Esophagus muscularis mucosa (tissue), 4 donors: ENCODE data around the gene HSPA12B. TPM values are rescaled to one million over a fixed set of nuclear protein-coding genes. Genes with fewer than 3 reads are reported as not detected.

Source experiments
- DNase-seq: peaks from one replicate; pipeline ENCODE4 v3.0.0-alpha.2; 2017; ENCODE audit errors: extremely low spot score
- H3K27ac ChIP-seq, 4 donors: fragments of 200-600 bp; sonication (generic); replicated peaks in 1 of 4; 1 replicate in 3 of 4; 2 replicates in 1 of 4; pipeline ENCODE4 v1.5.1; 2016 to 2019; ENCODE audit warnings: mild to moderate bottlenecking in 1 of 4
- H3K27me3 ChIP-seq, 4 donors: fragments of 200-600 bp; sonication (generic); one replicate each; pipeline versions ENCODE4 v1.5.1 to v1.6.0; 2016 to 2019
- H3K36me3 ChIP-seq, 4 donors: fragments of 200-600 bp; sonication (generic); one replicate each; pipeline ENCODE4 v1.5.1; 2016 to 2019
- H3K4me1 ChIP-seq, 4 donors: fragments of 200-600 bp; sonication (generic); one replicate each; pipeline ENCODE4 v1.5.1; 2016 to 2019
- H3K4me3 ChIP-seq, 4 donors: fragments of 200-600 bp; sonication (generic); 1 replicate in 2 of 4; 2 replicates in 2 of 4; pipeline ENCODE4 v1.5.1; 2016 to 2019; ENCODE audit warnings: mild to moderate bottlenecking in 4 of 4, moderate library complexity in 1 of 4
- H3K9me3 ChIP-seq, 4 donors: fragments of 200-600 bp; sonication (generic); 1 replicate in 3 of 4; 2 replicates in 1 of 4; pipeline ENCODE4 v1.5.1; 2016 to 2019
- CTCF ChIP-seq, 3 experiments: fragments of 200-600 bp in 2 of 3; fragments of 450-650 bp in 1 of 3; sonication (generic) in 2 of 3; IDR thresholded peaks; one replicate each; pipeline ENCODE4 v1.5.1; 2017 to 2019; ENCODE audit warnings: antibody characterized with exemption in 3 of 3, mild to moderate bottlenecking in 2 of 3, moderate library complexity in 1 of 3
- EP300 ChIP-seq: sonication (generic); formaldehyde crosslinking; IDR thresholded peaks from one replicate; pipeline ENCODE4 v1.6.1; 2017; ENCODE audit warnings: antibody characterized with exemption
- POLR2A ChIP-seq: fragments of 450-650 bp; IDR thresholded peaks from one replicate; pipeline ENCODE4 v1.6.1; 2017; ENCODE audit warnings: antibody characterized with exemption, moderate library complexity, mild to moderate bottlenecking, low read depth
- POLR2AphosphoS5 ChIP-seq, 2 donors: sonication (generic); formaldehyde crosslinking; IDR thresholded peaks; one replicate each; pipeline ENCODE4 v1.6.1; 2017; ENCODE audit warnings: antibody characterized with exemption in 2 of 2
- WGBS: methylation state at CpG from one replicate; pipeline ENCODE4 v1.1.5; 2018; 5-methylcytosine and 5-hydroxymethylcytosine counted together
- intact Hi-C: fragments of 100-400 bp; cut with DNase I; formaldehyde crosslinking; loops from one replicate; pipeline ENCODE4 v1.15.1; 2023
- total RNA-seq, 4 donors: library from RNA; depleted of rRNA; stranded (reverse); fragments of >200 nt; gene quantifications; one replicate each; pipeline versions ENCODE4 v1.1.0 to v1.2.1, GENCODE V29; 2016

Gene HSPA12B
- total RNA-seq, 4 donors from 2014 or later = 8.9 to 22.2 (median 16.4) TPM

- H3K27me3 ChIP-seq = peaks cover 0 to 14% (median 0%) of the 10 kb centered on the region in 4 donors
- 96% methylated on average over 8 of the region's 8 CpGs for WGBS
- no peaks in the 10 kb centered on the region for H3K36me3 ChIP-seq
- DNase-seq = no peak
- no peak overlapping the region for H3K4me3 ChIP-seq
- H3K27ac ChIP-seq = no peak overlapping the region
- H3K4me1 ChIP-seq = peaks cover 11 to 15% (median 14%) of the 10 kb centered on the region in 4 donors
- TF ChIP-seq EP300 (no peak), CTCF (IDR thresholded peaks at IDR 0.05) (no peak), POLR2A (no peak)
- no peaks in the 10 kb centered on the region for H3K9me3 ChIP-seq
- intact Hi-C loops = no loop called here
Observed at GRCh38 chr20:3723284-3723683, 9.2 kb upstream of the HSPA12B start.

GRCh38 chr20:3724356-3724755 is 8.1 kb upstream of the HSPA12B start:
- H3K4me1 ChIP-seq = peaks cover 16 to 26% (median 22%) of the 10 kb centered on the region in 4 donors
- no peaks in the 10 kb centered on the region for H3K9me3 ChIP-seq
- DNase-seq = no peak
- no peaks in the 10 kb centered on the region for H3K36me3 ChIP-seq
- TF ChIP-seq EP300 = no peak
- no peak for TF ChIP-seq CTCF (IDR thresholded peaks at IDR 0.05)
- TF ChIP-seq POLR2A = no peak
- TF ChIP-seq POLR2AphosphoS5 (IDR thresholded peaks at IDR 0.05) = no peak
- intact Hi-C loops = no loop called here
- WGBS = 69% methylated on average over 4 of the region's 4 CpGs
- H3K27ac ChIP-seq = no peak overlapping the region
- H3K27me3 ChIP-seq = peaks cover 0 to 16% (median 0%) of the 10 kb centered on the region in 4 donors
- H3K4me3 ChIP-seq = no peak overlapping the region

- no peak for DNase-seq
- no peaks in the 10 kb centered on the region for H3K9me3 ChIP-seq
- 39% methylated on average over 10 of the region's 11 CpGs for whole genome bisulfite sequencing
- H3K4me3 ChIP-seq = peak overlapping the region in 1 of 4 donors; percentile 30
- no peaks in the 10 kb centered on the region for H3K36me3 ChIP-seq
- H3K4me1 ChIP-seq = peaks cover 33 to 40% (median 36%) of the 10 kb centered on the region in 4 donors
- peaks cover 0 to 42% (median 3%) of the 10 kb centered on the region in 4 donors for H3K27me3 ChIP-seq
- TF ChIP-seq POLR2A (no peak), CTCF (IDR thresholded peaks at IDR 0.05) (no peak), EP300 (no peak), POLR2AphosphoS5 (IDR thresholded peaks at IDR 0.05) (no peak)
- intact Hi-C loops = no loop called here
- H3K27ac ChIP-seq = peak overlapping the region; percentile 0 to 63 (median 51)
Observed at GRCh38 chr20:3727401-3728021, 5.0 kb upstream of the HSPA12B start.

GRCh38 chr20:3728354-3728753 is 4.1 kb upstream of the HSPA12B start:
- Histone ChIP-seq H3K9me3 (no peaks in the 10 kb centered on the region), H3K4me3 (no peak overlapping the region), H3K4me1 (peaks cover 33 to 43% (median 38%) of the 10 kb centered on the region in 4 donors), H3K27me3 (peaks cover 0 to 51% (median 3%) of the 10 kb centered on the region in 4 donors), H3K36me3 (no peaks in the 10 kb centered on the region), H3K27ac (peak overlapping the region in 2 of 4 donors; percentile 0 to 63)
- intact Hi-C loops = no loop called here
- TF ChIP-seq EP300 (no peak), CTCF (IDR thresholded peaks at IDR 0.05) (no peak), POLR2A (no peak)
- DNase-seq = no peak
- WGBS = 86% methylated on average over 5 of the region's 5 CpGs

- no peaks in the 10 kb centered on the region for H3K9me3 ChIP-seq
- DNase-seq = no peak
- no peaks in the 10 kb centered on the region for H3K36me3 ChIP-seq
- H3K27ac ChIP-seq = no peak overlapping the region
- intact Hi-C loops = no loop called here
- no peak overlapping the region for H3K4me3 ChIP-seq
- H3K4me1 ChIP-seq = peaks cover 35 to 48% (median 40%) of the 10 kb centered on the region in 4 donors
- H3K27me3 ChIP-seq = peaks cover 0 to 56% (median 3%) of the 10 kb centered on the region in 4 donors
- TF ChIP-seq CTCF (IDR thresholded peaks at IDR 0.05) = no peak
- 90% methylated on average over 2 of the region's 3 CpGs for WGBS
Observed at GRCh38 chr20:3728876-3729275, 3.6 kb upstream of the HSPA12B start.
